Tibial nerve (tissue), 4 donors: ENCODE measurements around the gene SYNPO2. TPM values are rescaled to one million over a fixed set of nuclear protein-coding genes. Genes with fewer than 3 reads are reported as not detected.
A peak's percentile ranks its signal among the peaks of the same experiment; 100 is the strongest.

Experiments
- DNase-seq, 2 donors: peaks; one replicate each; pipeline ENCODE4 v3.0.0-alpha.2; 2019; ENCODE audit warnings: low spot score in 2 of 2
- H3K27ac ChIP-seq, 4 donors: fragments of 200-600 bp; sonication (generic) in 3 of 4; one replicate each; pipeline ENCODE4 v1.5.1; 2017 to 2019; ENCODE audit warnings: mild to moderate bottlenecking in 1 of 4
- H3K27me3 ChIP-seq, 2 donors: fragments of 200-600 bp; sonication (generic) in 1 of 2; one replicate each; pipeline versions ENCODE4 v1.5.1 to v1.6.0; 2017 to 2019
- H3K36me3 ChIP-seq, 3 donors: fragments of 200-600 bp; sonication (generic); one replicate each; pipeline ENCODE4 v1.5.1; 2018 to 2019
- H3K4me1 ChIP-seq, 4 donors: fragments of 200-600 bp; sonication (generic) in 3 of 4; one replicate each; pipeline ENCODE4 v1.5.1; 2017 to 2019
- H3K4me3 ChIP-seq, 4 donors: fragments of 200-600 bp; sonication (generic) in 3 of 4; one replicate each; pipeline ENCODE4 v1.5.1; 2017 to 2019; ENCODE audit warnings: mild to moderate bottlenecking in 1 of 4, moderate library complexity in 1 of 4
- H3K9me3 ChIP-seq, 4 donors: fragments of 200-600 bp; sonication (generic) in 3 of 4; one replicate each; pipeline ENCODE4 v1.5.1; 2017 to 2019
- CTCF ChIP-seq, 5 experiments: fragments of 200-600 bp in 3 of 5; fragments of 450-650 bp in 2 of 5; sonication (generic) in 3 of 5; IDR thresholded peaks; one replicate each; pipeline ENCODE4 v1.5.1; 2016 to 2019; ENCODE audit warnings: antibody characterized with exemption in 5 of 5, mild to moderate bottlenecking in 3 of 5, moderate library complexity in 2 of 5
- EP300 ChIP-seq, 2 donors: sonication (generic); formaldehyde crosslinking; IDR thresholded peaks; one replicate each; pipeline ENCODE4 v1.6.1; 2017; ENCODE audit warnings: antibody characterized with exemption in 2 of 2, mild to moderate bottlenecking in 1 of 2
- POLR2A ChIP-seq, 2 donors: fragments of 450-650 bp; IDR thresholded peaks; one replicate each; pipeline ENCODE4 v1.6.1; 2017; ENCODE audit warnings: antibody characterized with exemption in 2 of 2, mild to moderate bottlenecking in 2 of 2, moderate library complexity in 2 of 2
- WGBS, 2 donors: methylation state at CpG; one replicate each; pipeline ENCODE4 v1.1.5; 2018; 5-methylcytosine and 5-hydroxymethylcytosine counted together
- total RNA-seq, 4 donors: library from RNA; depleted of rRNA; stranded (reverse); fragments of >200 nt; gene quantifications; one replicate each; pipeline ENCODE4 v1.1.0, GENCODE V29; 2016

The SYNPO2 gene
- total RNA-seq, 4 donors from 2014 or later = 118 to 177 (median 138) TPM

GRCh38 chr4:118883861-118884260, 4.8 kb upstream of the SYNPO2 start:
- TF ChIP-seq CTCF (IDR thresholded peaks at IDR 0.05) = peak in 1 of 5 experiments; percentile 5
- TF ChIP-seq EP300 (IDR thresholded peaks at IDR 0.05) = no peak
- H3K36me3 ChIP-seq = no peaks in the 10 kb centered on the region
- no peaks in the 10 kb centered on the region for H3K9me3 ChIP-seq
- 61 to 76% methylated on average over 1 of the region's 1 CpG for WGBS, 2 donors
- H3K27ac ChIP-seq = no peak overlapping the region
- no peaks in the 10 kb centered on the region for H3K27me3 ChIP-seq
- no peak for DNase-seq
- peaks cover 0 to 7% (median 0%) of the 10 kb centered on the region in 4 donors for H3K4me1 ChIP-seq
- H3K4me3 ChIP-seq = no peak overlapping the region

GRCh38 chr4:118884716-118885115, 3.9 kb upstream of the SYNPO2 start:
- Histone ChIP-seq H3K9me3 (no peaks in the 10 kb centered on the region), H3K27me3 (no peaks in the 10 kb centered on the region), H3K4me1 (peaks cover 0 to 15% (median 0%) of the 10 kb centered on the region in 4 donors), H3K36me3 (no peaks in the 10 kb centered on the region), H3K27ac (no peak overlapping the region), H3K4me3 (no peak overlapping the region)
- TF ChIP-seq EP300 (IDR thresholded peaks at IDR 0.05) (no peak), CTCF (IDR thresholded peaks at IDR 0.05) (no peak), POLR2A (IDR thresholded peaks at IDR 0.05) (no peak)
- WGBS, 2 donors = 89 to 93% methylated on average over 3 of the region's 3 CpGs
- DNase-seq = no peak

GRCh38 chr4:118889312-118889691, 648 bp downstream of the SYNPO2 start:
- Histone ChIP-seq H3K27me3 (no peaks in the 10 kb centered on the region), H3K4me3 (peak overlapping the region; percentile 54 to 61 (median 58)), H3K36me3 (no peaks in the 10 kb centered on the region), H3K4me1 (peaks cover 0 to 49% (median 0%) of the 10 kb centered on the region in 4 donors), H3K27ac (peak overlapping the region in 3 of 4 donors; percentile 48 to 77 (median 58)), H3K9me3 (no peaks in the 10 kb centered on the region)
- no peak for DNase-seq
- TF ChIP-seq EP300 (IDR thresholded peaks at IDR 0.05) (no peak), CTCF (IDR thresholded peaks at IDR 0.05) (no peak), POLR2A (IDR thresholded peaks at IDR 0.05) (no peak)
- 17 to 20% methylated on average over 4 of the region's 4 CpGs for WGBS, 2 donors

- 80 to 83% methylated on average over 3 of the region's 3 CpGs for WGBS, 2 donors
- TF ChIP-seq POLR2A (IDR thresholded peaks at IDR 0.05) (no peak), EP300 (IDR thresholded peaks at IDR 0.05) (no peak)
- H3K36me3 ChIP-seq = no peaks in the 10 kb centered on the region
- H3K27me3 ChIP-seq = no peaks in the 10 kb centered on the region
- no peak for DNase-seq
- no peak overlapping the region for H3K4me3 ChIP-seq
- no peaks in the 10 kb centered on the region for H3K9me3 ChIP-seq
- H3K27ac ChIP-seq = peak overlapping the region in 3 of 4 donors; percentile 37 to 44 (median 41)
- H3K4me1 ChIP-seq = peaks cover 0 to 55% (median 0%) of the 10 kb centered on the region in 4 donors
These were observed 5.4 kb downstream of the SYNPO2 start for GRCh38 chr4:118894034-118894433.

GRCh38 chr4:118898221-118898620, 9.6 kb downstream of the SYNPO2 start:
- Histone ChIP-seq H3K4me1 (peaks cover 0 to 28% (median 0%) of the 10 kb centered on the region in 4 donors), H3K36me3 (no peaks in the 10 kb centered on the region), H3K27me3 (no peaks in the 10 kb centered on the region), H3K4me3 (no peak overlapping the region), H3K27ac (peak overlapping the region in 2 of 4 donors; percentile 51 to 75), H3K9me3 (no peaks in the 10 kb centered on the region)
- WGBS, 2 donors = 76 to 77% methylated on average over 2 of the region's 2 CpGs
- DNase-seq = no peak
- TF ChIP-seq CTCF (IDR thresholded peaks at IDR 0.05) (no peak), EP300 (IDR thresholded peaks at IDR 0.05) (no peak), POLR2A (IDR thresholded peaks at IDR 0.05) (no peak)
